Smooth muscle cell of the brain vasculature (primary cell): Measurements from ENCODE around the gene ATIC.

ENCODE experiments used
- DNase-seq: peaks from one replicate; pipeline ENCODE4 v3.0.0-alpha.2; 2012; ENCODE audit warnings: low read depth, low spot score

The ATIC gene

DNA sequence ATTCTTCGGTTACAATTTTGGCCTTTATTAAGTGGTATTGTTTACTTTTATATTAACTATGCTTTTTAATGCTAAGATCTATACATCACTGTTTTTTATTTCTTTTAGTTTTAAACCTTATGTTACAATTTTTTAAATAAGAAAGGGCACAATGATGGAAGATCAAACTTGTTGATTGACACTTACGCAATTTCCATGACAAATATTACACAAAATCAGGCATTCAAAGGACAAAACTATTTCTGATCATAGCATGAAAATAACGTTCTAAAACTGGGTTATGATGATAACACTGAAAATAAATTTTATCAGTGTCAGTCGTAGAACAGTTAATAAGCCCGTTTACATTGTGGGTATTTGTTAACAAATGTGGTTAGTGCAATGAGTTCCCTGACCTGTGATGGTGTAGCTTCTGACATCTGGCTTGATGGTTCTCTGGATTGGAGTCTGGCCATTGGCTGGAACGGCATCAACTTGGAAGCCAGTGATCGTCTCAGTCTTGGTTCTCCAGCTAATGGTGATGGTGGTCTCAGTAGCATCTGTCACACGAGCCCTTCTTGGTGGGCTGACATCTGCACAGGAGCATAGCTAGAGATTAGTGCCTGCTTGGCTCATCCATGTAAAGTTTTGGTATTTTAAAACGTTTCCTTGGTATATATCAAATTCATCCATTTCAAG is 64.4 kb downstream of the ATIC start:
- no peak for DNase-seq

DNA sequence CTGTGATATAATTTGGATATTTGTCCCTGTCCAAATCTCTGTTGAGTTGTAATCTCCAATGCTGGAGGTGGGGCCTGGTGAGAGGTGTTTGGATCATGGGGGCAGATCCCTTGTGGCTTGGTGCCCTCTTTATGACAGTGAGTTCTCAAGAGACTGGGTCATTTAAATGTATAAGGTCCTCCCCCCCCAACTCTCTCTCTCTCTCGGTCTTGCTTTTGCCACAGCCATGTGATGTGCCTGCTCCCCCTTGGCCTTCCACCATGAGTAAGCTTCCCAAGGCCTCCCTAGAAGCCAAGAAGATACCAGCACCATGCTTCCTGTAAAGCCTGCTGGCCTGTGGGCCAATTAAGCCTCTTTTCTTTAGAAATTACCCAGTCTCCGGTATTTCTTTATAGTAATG is 65.4 kb downstream of the ATIC start:
- DNase-seq = no peak

DNA sequence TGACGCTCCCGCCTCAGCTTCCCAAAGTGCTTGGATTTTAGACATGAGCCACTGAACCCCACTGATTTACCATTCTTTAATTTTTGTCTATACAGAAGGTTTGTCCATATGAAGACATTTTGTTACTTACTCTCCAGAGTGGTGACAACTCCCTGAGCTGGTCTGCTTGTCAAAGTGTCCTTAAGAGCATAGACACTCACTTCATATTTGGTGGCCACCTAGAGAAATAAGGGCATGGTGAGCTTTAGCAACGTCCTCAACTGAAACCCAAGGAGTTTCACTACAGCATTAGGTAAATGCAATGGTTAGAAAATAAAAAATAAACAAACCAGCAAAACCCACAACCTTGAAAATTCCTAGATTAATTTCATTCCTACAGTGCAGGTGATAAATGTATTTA is 66.2 kb downstream of the ATIC start:
- DNase-seq = no peak

DNA sequence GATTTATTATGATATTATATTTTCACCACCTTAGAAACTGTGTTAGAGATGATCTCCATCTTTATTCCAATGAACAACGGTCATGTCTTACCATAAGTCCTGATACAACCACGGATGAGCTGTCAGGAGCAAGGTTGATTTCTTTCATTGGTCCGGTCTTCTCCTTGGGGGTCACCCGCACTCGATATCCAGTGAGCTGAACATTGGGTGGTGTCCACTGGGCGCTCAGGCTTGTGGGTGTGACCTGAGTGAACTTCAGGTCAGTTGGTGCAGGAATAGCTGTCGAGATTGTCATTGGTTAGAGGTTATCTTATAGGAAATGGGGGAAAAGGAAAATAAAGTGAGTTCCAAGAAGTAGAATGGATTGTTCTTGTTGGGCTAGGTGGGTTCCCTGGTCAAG is 67.2 kb downstream of the ATIC start:
- no peak for DNase-seq

DNA sequence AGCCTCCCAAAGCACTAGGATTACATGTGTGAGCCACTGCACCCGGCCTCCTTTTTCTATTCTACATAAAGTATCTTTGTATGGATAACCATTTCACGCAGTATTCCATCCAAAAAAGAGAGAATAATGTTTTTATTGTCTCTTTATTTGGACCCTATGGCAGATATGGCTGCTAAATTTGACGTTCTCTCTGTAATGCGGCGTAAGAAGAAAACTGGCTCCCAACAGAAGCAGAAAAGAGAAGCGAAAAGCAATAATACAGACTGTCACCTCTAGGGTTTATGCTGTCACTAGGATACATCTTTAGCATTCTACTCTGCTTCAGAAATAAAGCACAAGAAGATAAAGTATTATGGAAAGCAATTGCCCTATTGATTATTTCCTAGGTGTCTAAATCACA is 68.1 kb downstream of the ATIC start:
- no peak for DNase-seq

DNA sequence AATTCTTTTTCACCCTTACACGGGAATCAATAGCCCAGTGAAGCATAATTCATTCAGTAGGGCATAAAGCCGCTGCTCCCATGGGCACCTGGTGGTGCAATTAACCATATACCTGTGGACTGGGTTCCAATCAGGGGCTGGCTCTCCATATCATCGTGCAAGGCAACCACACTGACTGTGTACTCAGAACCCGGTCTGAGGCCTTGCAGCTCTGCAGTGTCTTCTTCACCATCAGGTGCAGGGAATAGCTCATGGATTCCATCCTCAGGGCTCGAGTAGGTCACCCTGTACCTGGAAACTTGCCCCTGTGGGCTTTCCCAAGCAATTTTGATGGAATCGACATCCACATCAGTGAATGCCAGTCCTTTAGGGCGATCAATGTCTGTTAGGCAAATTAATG is 68.8 kb downstream of the ATIC start:
- no peak for DNase-seq

DNA sequence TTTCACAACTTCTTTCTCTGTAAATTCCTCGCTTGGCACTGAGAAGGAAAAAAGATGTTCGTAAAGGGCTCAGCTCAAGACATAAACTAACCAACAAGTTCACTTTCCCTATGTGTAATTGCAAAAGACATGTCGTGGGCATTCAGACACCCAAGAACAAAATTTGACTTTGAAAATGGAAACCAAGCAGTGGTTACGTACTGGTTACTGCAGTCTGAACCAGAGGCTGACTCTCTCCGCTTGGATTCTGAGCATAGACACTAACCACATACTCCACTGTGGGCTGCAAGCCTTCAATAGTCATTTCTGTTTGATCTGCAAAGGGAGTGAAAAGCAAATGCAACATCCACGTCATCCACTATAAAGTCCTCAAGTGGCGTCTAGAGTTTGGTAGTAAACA is 70.2 kb downstream of the ATIC start:
- DNase-seq = no peak

DNA sequence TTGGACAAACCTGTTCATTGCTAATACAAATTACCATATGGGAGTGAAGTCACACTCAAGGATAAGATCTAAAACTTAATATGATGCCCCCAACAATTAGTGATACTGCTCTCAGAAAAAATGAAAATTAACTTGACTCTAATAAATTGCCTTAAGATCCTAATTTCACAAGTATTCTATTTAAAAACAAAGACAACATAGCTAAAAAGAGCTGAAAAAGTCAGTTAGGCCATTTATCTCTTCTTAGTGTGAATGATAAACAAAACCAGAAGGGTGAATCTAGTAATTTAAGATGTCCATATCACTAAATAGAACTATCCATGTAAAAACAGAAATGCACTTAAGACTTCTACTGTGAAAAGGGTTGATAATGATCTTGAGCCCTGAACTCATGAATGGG is 70.6 kb downstream of the ATIC start:
- DNase-seq = no peak

DNA sequence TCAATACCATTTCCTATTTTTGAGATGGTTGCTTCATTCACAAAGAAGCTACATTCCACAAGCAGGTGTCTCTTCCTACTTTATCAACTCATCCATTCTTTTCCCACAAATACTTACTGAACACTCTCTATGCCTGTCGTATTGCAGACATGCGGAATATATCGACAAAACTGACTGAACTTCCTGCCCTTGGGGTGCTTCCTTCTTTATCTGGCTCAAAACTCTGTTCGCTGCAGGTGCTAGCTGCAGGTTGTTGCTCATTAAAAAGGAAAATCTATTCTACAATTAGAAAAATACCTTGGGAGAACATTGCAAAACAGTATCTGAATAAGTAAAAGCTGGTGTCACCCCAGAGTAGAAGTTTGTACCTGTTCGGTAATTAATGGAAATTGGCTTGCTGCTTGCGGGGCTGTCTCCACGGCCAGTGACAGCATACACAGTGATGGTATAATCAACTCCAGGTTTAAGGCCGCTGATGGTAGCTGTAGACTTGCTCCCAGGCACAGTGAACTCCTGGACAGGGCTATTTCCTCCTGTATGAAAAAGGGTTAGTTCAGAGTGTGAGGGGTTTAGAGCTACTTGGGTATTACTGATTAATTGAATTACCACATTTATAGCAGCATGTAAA is 71.9 kb downstream of the ATIC start:
- no peak for DNase-seq

DNA sequence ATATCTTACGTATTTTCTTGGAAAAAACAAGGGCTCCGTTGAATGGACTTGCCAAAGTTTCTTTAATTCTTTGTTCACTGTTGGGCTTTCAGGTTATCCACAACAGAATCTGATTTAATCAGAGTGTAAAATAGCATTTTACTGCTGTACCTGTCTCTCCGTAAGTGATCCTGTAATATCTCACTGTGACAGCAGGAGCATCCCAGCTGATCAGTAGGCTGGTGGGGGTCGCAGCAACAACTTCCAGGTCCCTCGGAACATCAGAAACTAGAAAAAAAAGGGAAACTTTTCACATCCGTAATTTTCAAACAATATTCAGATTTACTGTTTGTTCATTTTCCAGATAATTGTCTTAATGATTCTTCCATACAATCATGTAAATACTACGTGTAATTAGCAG is 72.9 kb downstream of the ATIC start:
- no peak for DNase-seq

DNA sequence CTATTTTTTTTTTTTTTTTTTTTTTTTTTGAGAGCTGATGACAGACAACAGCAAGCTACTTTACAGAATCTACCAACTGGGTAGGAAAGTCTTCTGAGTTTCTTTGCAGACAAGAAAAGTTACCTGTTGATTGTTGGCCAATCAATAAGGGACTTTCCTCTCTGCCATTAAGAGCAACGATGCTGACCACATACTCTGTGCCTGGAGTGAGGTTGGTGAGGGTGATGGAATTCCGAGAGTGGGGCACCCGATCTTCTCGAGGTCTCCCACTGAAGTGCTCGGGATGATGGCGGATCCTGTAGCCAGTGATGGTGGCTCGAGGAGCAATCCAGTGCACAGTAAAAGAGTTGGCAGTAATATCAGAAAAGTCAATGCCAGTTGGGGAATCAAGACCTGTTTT is 74.7 kb downstream of the ATIC start:
- DNase-seq = no peak

DNA sequence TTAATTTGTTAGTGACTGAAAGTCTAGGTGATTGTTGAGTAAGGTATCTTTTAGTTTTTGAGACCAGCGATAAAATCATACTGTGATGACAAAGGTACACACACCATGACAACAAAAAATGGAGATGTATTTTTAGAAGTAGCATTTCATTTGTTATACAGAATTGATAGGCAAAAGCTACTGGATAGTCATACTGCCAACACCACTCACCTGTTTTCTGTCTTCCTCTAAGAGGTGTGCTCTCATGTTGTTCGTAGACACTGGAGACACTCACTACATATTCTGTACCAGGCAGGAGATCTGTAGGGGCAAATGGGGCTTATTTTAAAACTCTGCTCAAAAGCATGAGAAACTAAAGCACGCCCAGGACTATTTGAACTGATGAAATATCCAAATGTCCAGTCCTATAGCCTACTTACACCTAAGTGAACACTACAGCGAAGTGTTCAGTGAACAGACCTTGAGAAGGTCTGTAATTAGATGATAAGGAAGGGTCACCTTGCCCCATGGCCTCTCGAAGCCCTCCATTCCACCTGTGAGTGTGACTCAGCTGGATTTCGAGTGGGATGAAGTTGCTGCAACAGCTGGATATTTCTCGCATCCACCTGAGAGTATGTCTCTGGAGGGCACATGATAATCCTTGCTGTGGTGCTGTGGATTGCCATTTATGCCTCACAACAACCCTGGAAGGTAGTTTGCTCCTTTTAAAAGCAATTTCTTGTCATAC is 76.3 kb downstream of the ATIC start:
- no peak for DNase-seq

DNA sequence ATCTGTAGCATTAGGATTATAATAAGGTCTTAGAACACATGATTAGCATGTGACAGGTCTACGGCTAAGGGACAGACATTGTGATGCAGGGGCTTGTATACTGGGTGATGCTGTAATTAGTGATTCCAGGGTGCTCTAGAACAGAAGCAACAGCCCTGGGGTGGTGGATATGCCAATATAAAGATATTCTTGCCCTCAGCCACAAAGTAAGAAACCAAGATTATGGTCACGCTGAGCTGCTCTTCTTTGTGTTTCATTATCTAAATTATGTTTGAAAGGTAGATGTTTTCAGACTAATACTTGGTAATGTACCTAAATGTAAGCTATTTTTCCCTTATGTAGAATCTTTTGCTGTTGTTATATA is 78.7 kb downstream of the ATIC start:
- DNase-seq = no peak

DNA sequence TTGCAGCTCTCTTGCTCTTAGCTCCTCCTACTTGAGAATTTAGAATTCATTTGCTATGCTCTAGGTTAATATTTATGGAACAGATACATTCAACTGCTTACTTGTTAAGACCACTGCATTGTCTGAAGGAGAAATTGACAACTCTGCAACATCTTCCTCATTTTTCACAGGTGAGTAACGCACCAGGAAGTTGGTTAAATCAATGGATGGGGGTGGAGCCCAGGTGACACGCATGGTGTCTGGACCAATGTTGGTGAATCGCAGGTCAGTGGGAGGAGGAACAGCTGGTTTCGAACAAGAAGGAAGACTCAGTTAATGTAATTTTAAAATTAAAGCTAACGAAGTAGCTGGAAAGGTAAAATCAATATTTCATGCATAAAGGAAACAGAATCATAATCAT is 79.7 kb downstream of the ATIC start:
- DNase-seq = no peak

DNA sequence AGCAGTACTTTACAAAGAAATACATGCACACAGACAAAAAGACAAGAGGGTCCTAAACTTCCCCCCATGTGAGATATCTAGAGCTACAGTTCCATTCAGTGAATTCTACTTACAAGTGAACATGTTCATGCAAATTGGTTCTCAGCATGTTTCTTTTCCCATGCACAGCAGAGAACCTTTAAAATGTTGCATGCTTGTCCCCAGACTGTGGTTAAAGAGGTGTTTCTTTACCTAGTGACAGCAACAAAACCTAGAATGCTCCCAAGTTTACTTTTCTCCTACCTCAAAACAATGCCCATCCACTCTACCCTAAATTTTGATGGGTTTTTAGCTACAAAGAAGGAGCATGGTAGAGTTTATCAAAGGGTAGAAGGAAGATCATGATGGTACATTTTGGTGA is 80.3 kb downstream of the ATIC start:
- DNase-seq = no peak

DNA sequence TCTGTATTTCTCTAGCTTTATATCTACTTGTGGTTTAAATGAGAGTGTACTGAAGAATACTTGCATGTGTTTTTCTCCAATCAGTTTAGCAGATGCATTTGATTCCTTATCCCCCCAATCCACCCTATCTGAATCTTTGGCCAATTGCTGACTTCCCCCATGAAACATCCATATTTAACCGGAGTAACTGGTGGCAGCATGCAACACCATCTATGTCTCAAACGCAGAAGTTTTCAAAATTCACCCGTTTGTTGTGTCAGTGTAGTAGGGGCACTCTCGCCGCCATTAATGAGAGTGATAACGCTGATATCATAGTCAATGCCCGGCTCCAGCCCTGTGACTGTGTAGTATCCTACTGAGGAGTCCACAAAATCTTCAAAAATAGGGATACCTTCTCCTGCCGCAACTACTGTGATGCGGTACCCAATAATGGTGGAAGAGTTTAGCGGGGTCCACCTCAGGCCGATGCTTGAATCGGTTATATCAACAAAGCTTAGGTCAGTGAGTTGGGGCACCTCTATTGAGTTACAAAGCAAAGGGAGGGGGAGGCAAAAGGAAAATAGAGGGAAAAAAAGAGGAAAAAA is 80.9 kb downstream of the ATIC start:
- DNase-seq = no peak

DNA sequence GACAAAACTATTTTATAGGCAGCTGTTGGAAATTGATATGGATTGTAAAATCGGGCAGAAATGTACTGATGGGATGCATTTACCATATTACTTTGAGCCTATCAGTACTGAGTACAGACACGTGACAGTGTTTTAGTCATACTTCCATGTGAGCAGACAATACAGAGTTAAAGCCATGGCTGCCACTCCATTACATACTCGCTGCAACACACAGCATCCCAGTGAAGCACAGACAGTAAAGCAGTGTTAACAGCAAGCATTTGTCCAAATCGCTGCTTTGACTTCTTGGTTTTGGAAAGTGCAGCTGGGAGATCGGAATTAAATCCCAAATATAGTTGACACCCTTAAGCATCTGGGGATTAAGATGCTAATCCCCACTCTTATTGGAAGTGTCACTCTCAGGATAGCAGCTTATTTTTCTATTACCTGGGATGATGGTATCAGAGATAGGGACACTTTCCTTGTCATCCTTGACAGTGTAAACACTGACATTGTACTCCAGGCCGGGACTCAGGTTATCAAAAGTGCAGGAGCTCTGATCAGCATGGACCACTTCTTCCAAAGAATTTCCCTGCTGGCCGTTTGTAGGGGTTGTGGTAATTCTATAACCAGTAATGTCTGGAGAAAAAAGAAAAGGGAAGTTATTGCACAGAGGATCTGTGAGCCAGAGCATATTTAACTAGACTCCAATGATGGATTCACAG is 82.4 kb downstream of the ATIC start:
- no peak for DNase-seq

DNA sequence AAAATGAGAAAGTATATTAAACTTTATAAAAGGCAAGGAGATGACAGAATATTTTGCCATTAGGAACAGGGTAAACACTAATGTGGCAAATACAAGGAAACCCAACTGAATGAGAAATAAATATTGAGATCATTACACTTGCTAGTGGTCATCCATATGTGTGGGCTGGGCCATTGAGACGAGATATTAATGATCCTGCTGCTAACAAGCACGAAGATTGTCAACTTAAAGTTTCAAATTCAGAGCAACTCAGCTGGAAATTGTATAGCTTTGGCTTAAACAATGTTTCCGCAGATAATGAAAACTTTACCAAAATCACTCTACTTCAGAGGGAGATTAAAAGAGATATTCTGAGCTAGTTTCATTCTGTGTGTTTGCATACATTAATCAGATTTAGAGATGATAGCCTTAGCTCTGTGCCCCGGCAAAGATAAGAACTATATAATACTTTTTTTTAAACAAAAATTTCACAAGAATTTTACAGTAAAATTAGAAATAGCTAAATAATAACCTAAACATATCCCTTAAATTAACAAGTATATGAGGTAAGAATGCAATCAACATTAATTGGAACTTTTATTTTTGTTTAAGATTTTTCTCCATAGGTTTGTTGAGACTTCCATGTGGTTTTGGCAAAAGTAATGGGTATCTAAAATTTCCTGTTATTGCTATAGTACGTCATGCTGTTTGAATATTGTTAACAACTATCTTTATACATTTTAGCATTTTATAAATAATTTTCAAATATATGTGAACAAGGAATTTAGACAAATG is 84.0 kb downstream of the ATIC start:
- no peak for DNase-seq

DNA sequence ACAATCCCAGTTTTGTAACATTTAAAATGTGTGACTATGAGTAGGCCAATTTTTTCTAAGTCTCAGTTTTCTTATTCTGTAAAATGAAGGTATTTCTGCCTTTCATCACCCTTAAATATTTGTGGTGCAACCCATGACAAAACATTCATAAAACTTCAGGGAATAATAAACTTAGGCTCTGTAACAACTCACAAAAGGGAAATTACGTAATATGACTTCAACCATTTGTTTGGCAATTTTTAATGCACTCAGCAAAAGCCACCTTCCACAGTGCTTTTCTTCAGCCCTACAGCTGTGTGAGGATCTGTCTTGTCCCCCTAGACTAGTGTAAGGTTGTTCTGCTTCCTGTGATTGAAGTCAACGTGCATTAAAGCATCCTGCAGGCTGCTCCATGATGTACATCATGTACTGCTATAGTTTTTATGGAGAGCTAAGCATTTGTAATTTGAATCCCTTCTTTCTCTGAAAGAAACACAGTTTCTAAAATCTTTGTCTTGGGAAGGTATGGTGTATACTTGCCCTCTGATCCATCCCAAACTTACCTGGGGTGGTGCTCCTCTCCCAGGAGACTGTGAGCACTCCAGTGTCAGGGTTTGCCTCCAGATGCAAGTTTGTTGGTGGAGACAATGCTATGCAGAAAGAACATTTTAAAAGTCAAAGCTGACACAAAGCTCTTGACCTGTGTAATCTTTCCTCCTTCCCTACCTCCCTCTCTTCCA is 84.9 kb downstream of the ATIC start:
- DNase-seq = no peak

DNA sequence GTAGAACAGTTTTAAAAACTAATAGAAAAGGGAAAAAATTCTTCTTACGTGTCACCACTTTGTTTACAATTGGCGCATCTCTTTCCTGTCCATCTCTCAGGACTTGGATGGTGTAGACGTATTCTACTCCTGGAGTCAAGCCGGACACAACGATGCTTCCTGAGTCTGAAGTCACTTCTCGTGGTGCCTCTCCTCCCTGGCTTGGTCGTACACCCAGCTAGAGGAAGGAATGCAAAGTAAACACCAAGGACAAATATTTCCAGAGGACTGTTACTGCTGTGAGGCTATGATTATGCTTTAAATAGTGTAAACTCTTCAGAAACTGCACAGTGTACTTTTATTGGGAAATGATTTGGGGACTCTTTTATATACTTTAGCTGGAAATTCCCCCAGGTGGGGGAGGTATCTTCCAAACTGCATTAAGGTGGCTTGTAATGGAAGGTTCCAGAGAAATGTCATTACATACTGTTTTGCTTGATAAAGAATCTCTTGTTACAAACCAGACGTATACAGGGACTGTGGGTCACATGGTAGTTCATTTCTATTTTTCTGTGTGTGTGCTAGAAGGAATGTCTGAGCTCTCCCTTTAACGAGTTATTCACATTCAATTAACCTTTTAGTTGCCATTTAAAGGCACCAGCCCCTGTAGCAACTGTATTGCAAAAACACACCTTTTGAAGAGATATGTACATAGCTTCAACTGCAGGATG is 85.9 kb downstream of the ATIC start:
- DNase-seq = no peak
